ENCODE measurements around the gene KCNMA1. TPM values are rescaled to one million over a fixed set of nuclear protein-coding genes. Genes with fewer than 3 reads are reported as not detected.

The KCNMA1 gene
- total RNA-seq, 3 donors from 2014 or later, result 45.4 to 312 (median 62.4) TPM

DNA sequence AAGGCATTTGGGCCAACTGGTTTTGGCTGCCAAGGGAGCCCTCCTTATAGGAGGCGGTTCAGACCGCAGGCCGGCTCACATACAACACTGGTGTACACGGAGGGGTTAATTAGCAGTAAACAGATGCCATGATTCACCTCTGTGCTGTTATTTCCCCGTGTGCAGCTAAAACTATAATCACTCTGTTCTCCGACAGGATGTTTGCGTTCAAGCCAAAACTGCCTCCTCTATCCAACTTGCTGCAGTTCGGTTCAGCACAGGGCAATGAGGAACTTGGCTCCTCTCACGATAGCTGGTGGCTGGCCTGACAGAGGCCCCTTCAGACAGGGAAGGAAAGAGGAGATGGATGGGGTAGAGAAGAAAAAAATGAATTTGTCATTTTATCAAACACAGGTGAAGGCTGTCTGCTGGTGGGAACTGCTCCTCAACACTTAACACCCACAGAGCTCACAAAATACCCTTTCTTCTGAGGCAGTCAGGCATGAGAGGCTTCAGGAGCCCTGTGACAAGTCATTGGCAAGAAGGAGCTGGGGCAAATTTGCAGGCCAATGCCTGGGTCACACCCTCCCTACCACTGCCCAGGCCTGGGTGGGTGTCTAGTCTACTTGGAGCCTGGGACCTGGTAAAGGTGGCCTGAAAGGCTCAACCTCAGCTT lies 24.0 kb downstream of the KCNMA1 start:
- H3K4me1 ChIP-seq (ENCODE audit: low read depth), result no peaks in the 10 kb centered on the region
- ATAC-seq (peak; percentile 78), DNase-seq (no peak)
- TF ChIP-seq, protein P1, sequence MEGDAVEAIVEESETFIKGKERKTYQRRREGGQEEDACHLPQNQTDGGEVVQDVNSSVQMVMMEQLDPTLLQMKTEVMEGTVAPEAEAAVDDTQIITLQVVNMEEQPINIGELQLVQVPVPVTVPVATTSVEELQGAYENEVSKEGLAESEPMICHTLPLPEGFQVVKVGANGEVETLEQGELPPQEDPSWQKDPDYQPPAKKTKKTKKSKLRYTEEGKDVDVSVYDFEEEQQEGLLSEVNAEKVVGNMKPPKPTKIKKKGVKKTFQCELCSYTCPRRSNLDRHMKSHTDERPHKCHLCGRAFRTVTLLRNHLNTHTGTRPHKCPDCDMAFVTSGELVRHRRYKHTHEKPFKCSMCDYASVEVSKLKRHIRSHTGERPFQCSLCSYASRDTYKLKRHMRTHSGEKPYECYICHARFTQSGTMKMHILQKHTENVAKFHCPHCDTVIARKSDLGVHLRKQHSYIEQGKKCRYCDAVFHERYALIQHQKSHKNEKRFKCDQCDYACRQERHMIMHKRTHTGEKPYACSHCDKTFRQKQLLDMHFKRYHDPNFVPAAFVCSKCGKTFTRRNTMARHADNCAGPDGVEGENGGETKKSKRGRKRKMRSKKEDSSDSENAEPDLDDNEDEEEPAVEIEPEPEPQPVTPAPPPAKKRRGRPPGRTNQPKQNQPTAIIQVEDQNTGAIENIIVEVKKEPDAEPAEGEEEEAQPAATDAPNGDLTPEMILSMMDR (IDR thresholded peaks at IDR 0.05), result no peak
- no peaks in the 10 kb centered on the region for H3K9me3 ChIP-seq
- intact Hi-C loops (cut with DNase I, micrococcal nuclease), result no loop called here
- H3K4me3 ChIP-seq, result no peak overlapping the region
- H3K36me3 ChIP-seq (ENCODE audit: low read depth), result no peaks in the 10 kb centered on the region

- intact Hi-C loops (cut with DNase I, micrococcal nuclease), result no loop called here
- no peaks in the 10 kb centered on the region for H3K36me3 ChIP-seq (ENCODE audit: low read depth)
- TF ChIP-seq, protein P1 (IDR thresholded peaks at IDR 0.05), result no peak
- H3K4me1 ChIP-seq (ENCODE audit: low read depth), result no peaks in the 10 kb centered on the region
- ATAC-seq (peak; percentile 85), DNase-seq (no peak)
- H3K4me3 ChIP-seq, result no peak overlapping the region
- H3K9me3 ChIP-seq, result no peaks in the 10 kb centered on the region
Observed at GRCh38 chr10:77611670-77612069, 25.9 kb downstream of the KCNMA1 start.

- DNase-seq (no peak), ATAC-seq (no peak)
- TF ChIP-seq, protein P1 (IDR thresholded peaks at IDR 0.05), result no peak
- intact Hi-C loops (cut with DNase I, micrococcal nuclease), result no loop called here
- no peak overlapping the region for H3K4me3 ChIP-seq
- H3K9me3 ChIP-seq, result no peaks in the 10 kb centered on the region
- no peaks in the 10 kb centered on the region for H3K4me1 ChIP-seq (ENCODE audit: low read depth)
- no peaks in the 10 kb centered on the region for H3K36me3 ChIP-seq (ENCODE audit: low read depth)
Observed at GRCh38 chr10:77611221-77611620, 26.4 kb downstream of the KCNMA1 start.

DNA sequence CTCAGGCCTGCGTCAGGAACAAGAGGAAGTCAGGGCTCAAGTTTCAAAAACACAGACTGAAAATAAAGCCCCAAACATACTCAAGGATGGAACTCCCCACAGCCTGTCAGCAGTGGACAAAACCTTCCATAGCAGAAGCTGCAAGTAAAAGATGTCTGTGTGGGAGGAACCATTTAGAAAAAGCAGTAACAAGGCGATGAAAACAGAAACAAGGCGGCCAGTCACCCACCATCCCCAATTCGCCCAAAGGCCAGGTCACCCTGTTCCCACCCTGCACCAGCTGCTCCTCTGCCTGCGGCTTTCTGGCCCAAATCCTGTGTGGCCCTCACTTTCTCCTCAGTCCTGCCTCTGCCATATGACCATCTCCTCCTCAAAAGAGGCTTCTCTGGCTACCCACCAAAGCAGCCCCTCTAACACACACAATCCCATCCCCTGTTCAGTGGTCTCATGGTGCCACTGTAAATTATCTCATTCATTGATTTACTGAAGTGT lies 27.8 kb downstream of the KCNMA1 start:
- no peak for DNase-seq
- Histone ChIP-seq H3K36me3 (ENCODE audit: low read depth) (no peaks in the 10 kb centered on the region), H3K4me1 (ENCODE audit: low read depth) (peaks cover 8% of the 10 kb centered on the region), H3K4me3 (no peak overlapping the region), H3K9me3 (no peaks in the 10 kb centered on the region)
- TF ChIP-seq, protein P1 (IDR thresholded peaks at IDR 0.05), result no peak
- intact Hi-C loops (cut with DNase I, micrococcal nuclease), result no loop called here
- no peak for ATAC-seq

- peaks cover 20% of the 10 kb centered on the region for H3K4me1 ChIP-seq (ENCODE audit: low read depth)
- TF ChIP-seq, protein P1 (IDR thresholded peaks at IDR 0.05), result no peak
- ATAC-seq (no peak), DNase-seq (no peak)
- H3K9me3 ChIP-seq, result no peaks in the 10 kb centered on the region
- no peak overlapping the region for H3K4me3 ChIP-seq
- intact Hi-C loops (cut with DNase I, micrococcal nuclease), result no loop called here
- no peaks in the 10 kb centered on the region for H3K36me3 ChIP-seq (ENCODE audit: low read depth)
Observed at GRCh38 chr10:77608281-77608680, 29.3 kb downstream of the KCNMA1 start.
